Aorta (tissue), 5 donors: Measurements from ENCODE around the gene RGS7. TPM values are rescaled to one million over a fixed set of nuclear protein-coding genes. Genes with fewer than 3 reads are reported as not detected.

Source experiments
- ATAC-seq: fragments of 200-7000 bp; cut with Tn5 transposase; one replicate; pipeline ENCODE4 v1.9.1; 2022; ENCODE audit warnings: moderate library complexity; ENCODE audit not compliant: low FRiP score
- DNase-seq, 2 donors: peaks; one replicate each; pipeline ENCODE4 v3.0.0-alpha.2; 2020
- H3K27ac ChIP-seq, 2 donors: one replicate each; pipeline ENCODE4 v1.5.1; 2013; ENCODE audit warnings: low read length in 2 of 2, mild to moderate bottlenecking in 2 of 2, moderate library complexity in 2 of 2, control low read depth in 1 of 2, inconsistent platforms in 1 of 2, low read depth in 1 of 2
- H3K27me3 ChIP-seq, 2 donors: one replicate each; pipeline ENCODE4 v1.6.1; 2013; ENCODE audit warnings: control low read depth in 1 of 2, low read length in 1 of 2, mild to moderate bottlenecking in 1 of 2, moderate library complexity in 1 of 2; ENCODE audit not compliant: insufficient read depth in 2 of 2, control insufficient read depth in 1 of 2
- H3K36me3 ChIP-seq, 2 donors: one replicate each; pipeline ENCODE4 v1.6.1; 2013; ENCODE audit warnings: control low read depth in 1 of 2, low read length in 1 of 2, mild to moderate bottlenecking in 1 of 2; ENCODE audit not compliant: insufficient read depth in 2 of 2, control insufficient read depth in 1 of 2
- H3K4me1 ChIP-seq, 2 donors: one replicate each; pipeline ENCODE4 v1.6.1; 2013; ENCODE audit warnings: low read length in 2 of 2, control low read depth in 1 of 2, mild to moderate bottlenecking in 1 of 2, moderate library complexity in 1 of 2; ENCODE audit not compliant: insufficient read depth in 2 of 2, control insufficient read depth in 1 of 2
- H3K4me3 ChIP-seq, 2 donors: one replicate each; pipeline ENCODE4 v1.5.1; 2013; ENCODE audit warnings: low read length in 2 of 2, control low read depth in 1 of 2, mild to moderate bottlenecking in 1 of 2
- H3K9me3 ChIP-seq: one replicate; pipeline ENCODE4 v1.6.1; 2013; ENCODE audit warnings: mild to moderate bottlenecking, low read length; ENCODE audit not compliant: control insufficient read depth
- WGBS, 2 donors: extraction: QIAGEN DNeasy Blood & Tissue Kit; methylation state at CpG; one replicate each; pipeline ENCODE4 v1.1.7; 2013; 5-methylcytosine and 5-hydroxymethylcytosine counted together
- intact Hi-C, 2 donors: fragments of 100-400 bp; cut with DNase I; formaldehyde crosslinking; loops; one replicate each; pipeline versions ENCODE4 v1.14.2 to v1.15.0; 2022
- polyA plus RNA-seq, 2 donors: library from polyadenylated mRNA; stranded (reverse); fragments of 200-250 nt; gene quantifications; one replicate each; pipeline ENCODE4 v1.2.3, GENCODE V29; 2013
- total RNA-seq, 2 donors: library from RNA; stranded (reverse); fragmentation: NEBNext Ultra II Directional; extraction: Animal tissue kit (Norgen Biotek cat#: 25700); gene quantifications; one replicate each; pipeline ENCODE4 v1.2.1, GENCODE V29; 2021
- donor health status: healthy with polysubstance abuse.
- donor health status: Bipolar disorder and iron deficiency.
- donor health status: DM: no; HTN: no; CAD: no.
- donor health status: DM: no; HTN: no; CAD: no.
- donor health status: DM: yes; HTN: yes; CAD: no.

Gene RGS7
- total and polyA plus RNA-seq, 4 donors: not detected

GRCh38 chr1:240965581-240966091 is 391.4 kb downstream of the RGS7 start:
- no peaks in the 10 kb centered on the region for H3K36me3 ChIP-seq
- ATAC-seq: no peak
- H3K27me3 ChIP-seq: no peaks in the 10 kb centered on the region
- no peak overlapping the region for H3K4me3 ChIP-seq
- intact Hi-C loops: no loop called here
- H3K9me3 ChIP-seq: no peaks in the 10 kb centered on the region
- DNase-seq: no peak
- H3K27ac ChIP-seq: no peak overlapping the region
- no peaks in the 10 kb centered on the region for H3K4me1 ChIP-seq
- WGBS, 2 donors: 19 to 32% methylated on average over 10 of the region's 10 CpGs

GRCh38 chr1:240962086-240962485 is 394.9 kb downstream of the RGS7 start:
- no peaks in the 10 kb centered on the region for H3K27me3 ChIP-seq
- ATAC-seq (no peak), DNase-seq (no peak)
- no peak overlapping the region for H3K27ac ChIP-seq
- H3K9me3 ChIP-seq: no peaks in the 10 kb centered on the region
- intact Hi-C loops: no loop called here
- 85 to 92% methylated on average over 4 of the region's 4 CpGs for WGBS, 2 donors
- no peaks in the 10 kb centered on the region for H3K4me1 ChIP-seq
- H3K4me3 ChIP-seq: no peak overlapping the region
- no peaks in the 10 kb centered on the region for H3K36me3 ChIP-seq

GRCh38 chr1:240956424-240956823 is 400.6 kb downstream of the RGS7 start:
- Histone ChIP-seq H3K9me3 (no peaks in the 10 kb centered on the region), H3K4me1 (no peaks in the 10 kb centered on the region), H3K27ac (no peak overlapping the region), H3K36me3 (no peaks in the 10 kb centered on the region), H3K4me3 (no peak overlapping the region), H3K27me3 (no peaks in the 10 kb centered on the region)
- intact Hi-C loops: no loop called here
- no peak for DNase-seq
- ATAC-seq: no peak
- WGBS, 2 donors: 61 to 68% methylated on average over 2 of the region's 2 CpGs

GRCh38 chr1:240956020-240956419 is 401.0 kb downstream of the RGS7 start:
- Histone ChIP-seq H3K4me1 (no peaks in the 10 kb centered on the region), H3K36me3 (no peaks in the 10 kb centered on the region), H3K4me3 (no peak overlapping the region), H3K27me3 (no peaks in the 10 kb centered on the region), H3K9me3 (no peaks in the 10 kb centered on the region), H3K27ac (no peak overlapping the region)
- intact Hi-C loops: no loop called here
- ATAC-seq (no peak), DNase-seq (no peak)
- WGBS, 2 donors: 43 to 47% methylated on average over 2 of the region's 2 CpGs

- Histone ChIP-seq H3K4me1 (no peaks in the 10 kb centered on the region), H3K4me3 (no peak overlapping the region), H3K27ac (no peak overlapping the region), H3K27me3 (no peaks in the 10 kb centered on the region), H3K9me3 (no peaks in the 10 kb centered on the region), H3K36me3 (no peaks in the 10 kb centered on the region)
- intact Hi-C loops: no loop called here
- 77 to 86% methylated on average over 9 of the region's 9 CpGs for WGBS, 2 donors
- ATAC-seq: no peak
- DNase-seq: no peak
These were observed 409.4 kb downstream of the RGS7 start for GRCh38 chr1:240947438-240948224.

- no peaks in the 10 kb centered on the region for H3K27me3 ChIP-seq
- DNase-seq: no peak
- no peak for ATAC-seq
- H3K27ac ChIP-seq: no peak overlapping the region
- 71 to 76% methylated on average over 2 of the region's 2 CpGs for WGBS, 2 donors
- intact Hi-C loops: no loop called here
- no peak overlapping the region for H3K4me3 ChIP-seq
- H3K4me1 ChIP-seq: no peaks in the 10 kb centered on the region
- no peaks in the 10 kb centered on the region for H3K9me3 ChIP-seq
- no peaks in the 10 kb centered on the region for H3K36me3 ChIP-seq
These were observed 410.1 kb downstream of the RGS7 start for GRCh38 chr1:240946926-240947325.

- Histone ChIP-seq H3K9me3 (no peaks in the 10 kb centered on the region), H3K36me3 (no peaks in the 10 kb centered on the region), H3K4me1 (no peaks in the 10 kb centered on the region), H3K27ac (no peak overlapping the region), H3K4me3 (no peak overlapping the region), H3K27me3 (no peaks in the 10 kb centered on the region)
- intact Hi-C loops: no loop called here
- DNase-seq (no peak), ATAC-seq (no peak)
- WGBS, 2 donors: 82 to 83% methylated on average over 4 of the region's 4 CpGs
These were observed 414.1 kb downstream of the RGS7 start for GRCh38 chr1:240942901-240943300.

GRCh38 chr1:240941701-240942370 is 415.2 kb downstream of the RGS7 start:
- no peaks in the 10 kb centered on the region for H3K27me3 ChIP-seq
- peaks cover under 1% of the 10 kb centered on the region for H3K9me3 ChIP-seq
- H3K27ac ChIP-seq: no peak overlapping the region
- H3K36me3 ChIP-seq: no peaks in the 10 kb centered on the region
- WGBS, 2 donors: 41 to 53% methylated on average over 12 of the region's 12 CpGs
- H3K4me1 ChIP-seq: no peaks in the 10 kb centered on the region
- intact Hi-C loops: no loop called here
- DNase-seq: no peak
- ATAC-seq: no peak
- no peak overlapping the region for H3K4me3 ChIP-seq
